Smooth muscle cell (in vitro differentiated cells): Measurements from ENCODE around the gene DRAXIN. TPM values are rescaled to one million over a fixed set of nuclear protein-coding genes. Genes with fewer than 3 reads are reported as not detected.

Experiments used
- DNase-seq: peaks from one replicate; lab custom pipeline; 2025; ENCODE audit not compliant: unreplicated experiment; lab: John Stamatoyannopoulos, UW
- H2AFZ ChIP-seq: fragments of 200-600 bp; sonication (generic); 2 replicates; pipeline ENCODE4 v1.6.0; 2016; ENCODE audit warnings: antibody characterized with exemption, low read depth, mild to moderate bottlenecking
- H3F3A ChIP-seq: fragments of 200-600 bp; sonication (generic); 2 replicates; pipeline ENCODE4 v1.6.0; 2017; ENCODE audit warnings: antibody characterized with exemption, low read depth
- H3K27ac ChIP-seq: fragments of 200-600 bp; sonication (generic); 2 replicates; pipeline ENCODE4 v1.5.1; 2016; ENCODE audit warnings: low read depth, mild to moderate bottlenecking
- H3K27me3 ChIP-seq: fragments of 200-600 bp; sonication (generic); 2 replicates; pipeline ENCODE4 v1.6.1; 2016; ENCODE audit warnings: low read depth, mild to moderate bottlenecking
- H3K36me3 ChIP-seq: fragments of 200-600 bp; sonication (generic); 2 replicates; pipeline ENCODE4 v1.5.1; 2016; ENCODE audit warnings: low read depth
- H3K4me1 ChIP-seq: fragments of 200-600 bp; sonication (generic); 2 replicates; pipeline ENCODE4 v1.5.1; 2016; ENCODE audit warnings: low read depth
- H3K4me2 ChIP-seq: fragments of 200-600 bp; sonication (generic); 2 replicates; pipeline ENCODE4 v1.6.0; 2016; ENCODE audit warnings: mild to moderate bottlenecking
- H3K4me3 ChIP-seq: fragments of 200-600 bp; sonication (generic); 2 replicates; pipeline ENCODE4 v1.5.1; 2016; ENCODE audit warnings: mild to moderate bottlenecking
- H3K79me2 ChIP-seq: fragments of 200-600 bp; sonication (generic); 2 replicates; pipeline ENCODE4 v1.6.0; 2016; ENCODE audit warnings: low read depth, mild to moderate bottlenecking
- H3K9ac ChIP-seq: fragments of 200-600 bp; sonication (generic); 2 replicates; pipeline ENCODE4 v1.6.0; 2016; ENCODE audit warnings: low read depth
- H3K9me3 ChIP-seq: fragments of 200-600 bp; sonication (generic); replicated peaks from 2 replicates; pipeline ENCODE4 v1.5.1; 2016; ENCODE audit warnings: low read depth
- H4K20me1 ChIP-seq: fragments of 200-600 bp; sonication (generic); 2 replicates; pipeline ENCODE4 v1.6.0; 2016; ENCODE audit warnings: low read depth
- WGBS: methylation state at CpG from one replicate; pipeline ENCODE4 v1.1.7; 2016; ENCODE audit warnings: low lambda C conversion rate; 5-methylcytosine and 5-hydroxymethylcytosine counted together
- polyA plus RNA-seq: library from polyadenylated mRNA; unstranded; fragments of >200 nt; fragmentation: Nextera tagmentation; extraction: Ambion mirVana; gene quantifications from 2 replicates; pipeline ENCODE4 v1.2.1, GENCODE V29; 2016
- total RNA-seq: library from RNA; depleted of rRNA; stranded (reverse); fragments of >200 nt; gene quantifications from 2 replicates; pipeline ENCODE4 v1.2.3, GENCODE V29; 2014
- TF ChIP-seq, protein P1 (sequence below): fragments of 200-600 bp; sonication (generic); IDR thresholded peaks from 2 replicates; pipeline ENCODE4 v1.5.1; 2017; ENCODE audit warnings: borderline replicate concordance, mild to moderate bottlenecking, antibody characterized with exemption; ENCODE audit not compliant: insufficient read depth, poor library complexity, severe bottlenecking

Gene DRAXIN
- total and polyA plus RNA-seq, 2 experiments from 2014 or later, result 0.09 to 0.15 TPM

DNA sequence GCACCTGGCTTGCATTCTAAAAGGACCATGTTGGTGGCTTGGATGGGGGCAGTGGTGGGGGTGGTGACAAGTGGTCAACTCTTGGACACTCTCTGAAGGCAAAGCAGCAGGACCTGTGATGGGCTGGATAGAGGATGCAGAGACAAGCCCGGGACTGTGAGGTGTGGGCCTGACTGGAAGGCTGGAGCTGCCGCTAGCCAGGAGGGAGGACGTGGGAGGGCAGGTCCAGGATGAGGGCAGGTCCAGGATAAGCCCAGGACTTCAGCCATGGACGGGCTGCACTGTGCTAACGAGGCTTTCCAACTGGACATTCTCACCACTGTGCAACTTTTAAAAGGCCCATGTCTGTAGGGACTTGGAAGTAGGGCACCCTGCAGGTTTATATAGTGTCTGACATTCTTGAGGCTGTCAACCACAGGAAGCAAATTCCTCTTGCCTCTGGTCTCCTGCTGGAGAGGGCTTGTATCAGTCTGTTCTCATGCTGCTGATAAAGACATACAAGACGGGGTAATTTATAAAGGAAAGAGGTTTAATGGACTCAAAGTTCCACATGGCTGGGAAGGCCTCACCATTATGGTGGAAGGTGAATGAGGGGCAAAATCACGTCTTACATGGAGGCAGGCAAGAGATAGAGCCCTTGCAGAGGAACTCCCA is 62.2 kb downstream of the DRAXIN start:
- 71% methylated on average over 7 of the region's 7 CpGs for WGBS
- H3K9me3 ChIP-seq, result no peaks in the 10 kb centered on the region
- DNase-seq, result no peak
- no peak overlapping the region for H3K4me3 ChIP-seq
- no peaks in the 10 kb centered on the region for H3K27me3 ChIP-seq
- H2AFZ ChIP-seq, result no peak overlapping the region
- H3K79me2 ChIP-seq, result no peaks in the 10 kb centered on the region
- no peak overlapping the region for H3K4me2 ChIP-seq
- H3K27ac ChIP-seq, result no peak overlapping the region
- no peaks in the 10 kb centered on the region for H4K20me1 ChIP-seq
- no peaks in the 10 kb centered on the region for H3K4me1 ChIP-seq
- TF ChIP-seq, protein P1, sequence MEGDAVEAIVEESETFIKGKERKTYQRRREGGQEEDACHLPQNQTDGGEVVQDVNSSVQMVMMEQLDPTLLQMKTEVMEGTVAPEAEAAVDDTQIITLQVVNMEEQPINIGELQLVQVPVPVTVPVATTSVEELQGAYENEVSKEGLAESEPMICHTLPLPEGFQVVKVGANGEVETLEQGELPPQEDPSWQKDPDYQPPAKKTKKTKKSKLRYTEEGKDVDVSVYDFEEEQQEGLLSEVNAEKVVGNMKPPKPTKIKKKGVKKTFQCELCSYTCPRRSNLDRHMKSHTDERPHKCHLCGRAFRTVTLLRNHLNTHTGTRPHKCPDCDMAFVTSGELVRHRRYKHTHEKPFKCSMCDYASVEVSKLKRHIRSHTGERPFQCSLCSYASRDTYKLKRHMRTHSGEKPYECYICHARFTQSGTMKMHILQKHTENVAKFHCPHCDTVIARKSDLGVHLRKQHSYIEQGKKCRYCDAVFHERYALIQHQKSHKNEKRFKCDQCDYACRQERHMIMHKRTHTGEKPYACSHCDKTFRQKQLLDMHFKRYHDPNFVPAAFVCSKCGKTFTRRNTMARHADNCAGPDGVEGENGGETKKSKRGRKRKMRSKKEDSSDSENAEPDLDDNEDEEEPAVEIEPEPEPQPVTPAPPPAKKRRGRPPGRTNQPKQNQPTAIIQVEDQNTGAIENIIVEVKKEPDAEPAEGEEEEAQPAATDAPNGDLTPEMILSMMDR, result no peak
- H3K9ac ChIP-seq, result no peak overlapping the region
- no peaks in the 10 kb centered on the region for H3K36me3 ChIP-seq
- H3F3A ChIP-seq, result no peaks in the 10 kb centered on the region

GRCh38 chr1:11757047-11757446 is 65.5 kb downstream of the DRAXIN start:
- Histone ChIP-seq H3K27me3 (peaks cover 17% of the 10 kb centered on the region), H4K20me1 (no peaks in the 10 kb centered on the region), H3K36me3 (no peaks in the 10 kb centered on the region), H3F3A (no peaks in the 10 kb centered on the region), H3K27ac (no peak overlapping the region), H3K4me2 (no peak overlapping the region), H3K79me2 (no peaks in the 10 kb centered on the region), H3K4me1 (no peaks in the 10 kb centered on the region), H3K9me3 (no peaks in the 10 kb centered on the region), H3K4me3 (no peak overlapping the region), H2AFZ (no peak overlapping the region), H3K9ac (no peak overlapping the region)
- WGBS, result 88% methylated on average over 1 of the region's 1 CpG
- TF ChIP-seq, protein P1, result no peak
- DNase-seq, result no peak

GRCh38 chr1:11759791-11760190 is 68.3 kb downstream of the DRAXIN start:
- H3K4me2 ChIP-seq, result no peak overlapping the region
- no peak for DNase-seq
- H3K4me1 ChIP-seq, result peaks cover 4% of the 10 kb centered on the region
- no peak overlapping the region for H3K9ac ChIP-seq
- H3K9me3 ChIP-seq, result no peaks in the 10 kb centered on the region
- no peak overlapping the region for H3K27ac ChIP-seq
- no peak overlapping the region for H2AFZ ChIP-seq
- no peaks in the 10 kb centered on the region for H3K36me3 ChIP-seq
- no peak overlapping the region for H3K4me3 ChIP-seq
- no peaks in the 10 kb centered on the region for H3F3A ChIP-seq
- WGBS, result 88% methylated on average over 4 of the region's 4 CpGs
- no peaks in the 10 kb centered on the region for H3K79me2 ChIP-seq
- no peaks in the 10 kb centered on the region for H4K20me1 ChIP-seq
- TF ChIP-seq, protein P1, result no peak
- H3K27me3 ChIP-seq, result peaks cover 24% of the 10 kb centered on the region

DNA sequence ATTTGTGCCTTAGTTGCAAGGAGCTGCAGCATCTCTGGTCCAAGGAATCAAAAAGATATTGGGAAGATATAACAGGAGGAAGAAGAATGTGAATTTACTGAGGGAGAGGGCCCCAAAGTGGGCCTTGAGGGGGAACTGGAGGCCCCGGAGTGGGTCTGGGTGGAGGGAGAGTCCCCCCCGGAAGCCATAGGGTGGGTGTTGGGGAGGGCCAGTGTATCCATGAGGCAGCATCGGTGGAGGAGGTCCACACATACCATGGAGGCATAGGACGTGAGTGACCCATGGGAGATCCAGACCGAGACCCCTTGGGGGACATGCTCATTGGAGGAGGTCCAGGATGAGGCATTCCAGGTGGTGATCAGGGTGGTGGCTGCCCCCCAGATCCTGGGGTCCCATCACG is 69.8 kb downstream of the DRAXIN start:
- Histone ChIP-seq H3K4me2 (no peak overlapping the region), H3K79me2 (no peaks in the 10 kb centered on the region)
- 96% methylated on average over 6 of the region's 6 CpGs for WGBS

More for the DNA sequence above, 69.8 kb downstream of the DRAXIN start:
- H3K36me3 ChIP-seq, result no peaks in the 10 kb centered on the region
- peaks cover 24% of the 10 kb centered on the region for H3K27me3 ChIP-seq
- no peak overlapping the region for H2AFZ ChIP-seq
- peaks cover 4% of the 10 kb centered on the region for H3K4me1 ChIP-seq
- no peaks in the 10 kb centered on the region for H3K9me3 ChIP-seq
- TF ChIP-seq, protein P1, result no peak
- no peak for DNase-seq
- H3F3A ChIP-seq, result no peaks in the 10 kb centered on the region
- no peak overlapping the region for H3K4me3 ChIP-seq
- no peaks in the 10 kb centered on the region for H4K20me1 ChIP-seq
- H3K27ac ChIP-seq, result no peak overlapping the region
- H3K9ac ChIP-seq, result no peak overlapping the region
